SKM-1 (cell line): ENCODE measurements around the gene SRSF10.

ENCODE experiments used
- DNase-seq: peaks from one replicate; lab custom pipeline; 2025; ENCODE audit not compliant: unreplicated experiment; lab: John Stamatoyannopoulos, UW

The SRSF10 gene

GRCh38 chr1:23914921-23915320 is 65.2 kb downstream of the SRSF10 start:
- no peak for DNase-seq
